Keratinocyte (primary cell): ENCODE data around the gene CCNK.

Experiments used
- EZH2 ChIP-seq: IDR thresholded peaks from one replicate; pipeline ENCODE4 v1.6.1; 2012; ENCODE audit warnings: inconsistent platforms, mild to moderate bottlenecking, low read length, moderate library complexity
- TF ChIP-seq, protein P1 (sequence below), 3 experiments: IDR thresholded peaks in 1 of 3; conservative IDR thresholded peaks in 1 of 3; optimal IDR thresholded peaks in 1 of 3; 2 replicates in 2 of 3; 3 replicates in 1 of 3; pipeline versions ENCODE3 to v1.5.1; 2011; ENCODE audit warnings: low read length in 3 of 3, mild to moderate bottlenecking in 3 of 3, moderate library complexity in 2 of 3, control low read depth in 1 of 3, inconsistent platforms in 1 of 3; ENCODE audit not compliant: insufficient read depth in 2 of 3; ENCODE audit errors: extremely low read depth in 1 of 3

DNA sequence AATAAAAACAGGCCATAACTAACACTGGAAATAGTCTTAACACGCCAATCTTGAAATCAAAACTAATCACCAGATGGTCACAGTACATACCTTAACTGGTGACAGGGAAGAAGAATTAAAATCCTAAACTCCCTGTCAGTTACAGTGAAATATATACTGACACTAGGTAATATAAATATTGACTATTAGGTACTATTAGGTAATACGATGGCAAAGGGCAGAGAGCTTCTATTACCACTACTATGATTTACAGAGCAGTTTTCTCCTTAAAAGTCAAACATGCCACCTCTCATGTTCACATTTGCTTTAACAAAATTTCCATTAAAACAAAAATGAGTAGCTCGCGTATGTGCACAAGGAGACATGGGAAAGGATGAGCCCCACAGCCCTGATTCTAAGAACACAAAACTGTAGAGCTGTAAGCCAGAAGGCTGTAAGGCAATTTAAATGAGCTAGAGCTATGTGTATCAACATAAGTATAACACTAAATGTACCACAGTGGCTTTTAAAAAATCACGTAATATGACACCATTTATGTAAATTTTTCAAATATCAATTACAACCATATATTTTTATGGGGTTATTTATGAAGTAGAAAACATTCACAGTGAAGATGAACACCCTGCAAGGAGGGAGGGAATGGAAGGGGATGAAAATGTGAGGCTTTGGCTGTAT lies 19.7 kb upstream of the CCNK start:
- TF ChIP-seq, protein P1, sequence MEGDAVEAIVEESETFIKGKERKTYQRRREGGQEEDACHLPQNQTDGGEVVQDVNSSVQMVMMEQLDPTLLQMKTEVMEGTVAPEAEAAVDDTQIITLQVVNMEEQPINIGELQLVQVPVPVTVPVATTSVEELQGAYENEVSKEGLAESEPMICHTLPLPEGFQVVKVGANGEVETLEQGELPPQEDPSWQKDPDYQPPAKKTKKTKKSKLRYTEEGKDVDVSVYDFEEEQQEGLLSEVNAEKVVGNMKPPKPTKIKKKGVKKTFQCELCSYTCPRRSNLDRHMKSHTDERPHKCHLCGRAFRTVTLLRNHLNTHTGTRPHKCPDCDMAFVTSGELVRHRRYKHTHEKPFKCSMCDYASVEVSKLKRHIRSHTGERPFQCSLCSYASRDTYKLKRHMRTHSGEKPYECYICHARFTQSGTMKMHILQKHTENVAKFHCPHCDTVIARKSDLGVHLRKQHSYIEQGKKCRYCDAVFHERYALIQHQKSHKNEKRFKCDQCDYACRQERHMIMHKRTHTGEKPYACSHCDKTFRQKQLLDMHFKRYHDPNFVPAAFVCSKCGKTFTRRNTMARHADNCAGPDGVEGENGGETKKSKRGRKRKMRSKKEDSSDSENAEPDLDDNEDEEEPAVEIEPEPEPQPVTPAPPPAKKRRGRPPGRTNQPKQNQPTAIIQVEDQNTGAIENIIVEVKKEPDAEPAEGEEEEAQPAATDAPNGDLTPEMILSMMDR (optimal IDR thresholded peaks at IDR 0.05 in 1 of 3, IDR thresholded peaks at IDR 0.05 in 1 of 3, conservative IDR thresholded peaks at IDR 0.05 in 1 of 3; ENCODE audit: extremely low read depth in 1 of 3, insufficient read depth in 2 of 3, low read length in 3 of 3) = no peak
- TF ChIP-seq EZH2 = no peak
